IPS-20b (cell line): ENCODE results near the gene GSC2.
A peak's percentile ranks its signal among the peaks of the same experiment; 100 is the strongest.

Experiments
- H3K27ac ChIP-seq: one replicate; pipeline ENCODE4 v1.5.1; 2013; ENCODE audit warnings: low read length
- H3K27me3 ChIP-seq: 2 replicates; pipeline ENCODE4 v1.6.1; 2013; ENCODE audit warnings: mild to moderate bottlenecking, low read length, inconsistent platforms; ENCODE audit not compliant: insufficient read depth
- H3K36me3 ChIP-seq: 2 replicates; pipeline ENCODE4 v1.6.1; 2013; ENCODE audit warnings: low read depth, mild to moderate bottlenecking, inconsistent platforms, low read length, moderate library complexity; ENCODE audit not compliant: insufficient read depth
- H3K4me1 ChIP-seq: 2 replicates; pipeline ENCODE4 v1.6.1; 2013; ENCODE audit warnings: mild to moderate bottlenecking, control low read depth, inconsistent platforms, low read length, moderate library complexity; ENCODE audit not compliant: insufficient read depth
- H3K4me3 ChIP-seq: 2 replicates; pipeline ENCODE4 v1.5.1; 2013; ENCODE audit warnings: mild to moderate bottlenecking, low read length, inconsistent platforms
- H3K9ac ChIP-seq: 2 replicates; pipeline ENCODE4 v1.6.1; 2013; ENCODE audit warnings: low read depth, mild to moderate bottlenecking, inconsistent platforms, low read length, moderate library complexity
- H3K9me3 ChIP-seq: 2 replicates; pipeline ENCODE4 v1.6.1; 2013; ENCODE audit warnings: mild to moderate bottlenecking, low read depth, low read length, inconsistent platforms; ENCODE audit not compliant: insufficient read depth

GSC2 gene

DNA sequence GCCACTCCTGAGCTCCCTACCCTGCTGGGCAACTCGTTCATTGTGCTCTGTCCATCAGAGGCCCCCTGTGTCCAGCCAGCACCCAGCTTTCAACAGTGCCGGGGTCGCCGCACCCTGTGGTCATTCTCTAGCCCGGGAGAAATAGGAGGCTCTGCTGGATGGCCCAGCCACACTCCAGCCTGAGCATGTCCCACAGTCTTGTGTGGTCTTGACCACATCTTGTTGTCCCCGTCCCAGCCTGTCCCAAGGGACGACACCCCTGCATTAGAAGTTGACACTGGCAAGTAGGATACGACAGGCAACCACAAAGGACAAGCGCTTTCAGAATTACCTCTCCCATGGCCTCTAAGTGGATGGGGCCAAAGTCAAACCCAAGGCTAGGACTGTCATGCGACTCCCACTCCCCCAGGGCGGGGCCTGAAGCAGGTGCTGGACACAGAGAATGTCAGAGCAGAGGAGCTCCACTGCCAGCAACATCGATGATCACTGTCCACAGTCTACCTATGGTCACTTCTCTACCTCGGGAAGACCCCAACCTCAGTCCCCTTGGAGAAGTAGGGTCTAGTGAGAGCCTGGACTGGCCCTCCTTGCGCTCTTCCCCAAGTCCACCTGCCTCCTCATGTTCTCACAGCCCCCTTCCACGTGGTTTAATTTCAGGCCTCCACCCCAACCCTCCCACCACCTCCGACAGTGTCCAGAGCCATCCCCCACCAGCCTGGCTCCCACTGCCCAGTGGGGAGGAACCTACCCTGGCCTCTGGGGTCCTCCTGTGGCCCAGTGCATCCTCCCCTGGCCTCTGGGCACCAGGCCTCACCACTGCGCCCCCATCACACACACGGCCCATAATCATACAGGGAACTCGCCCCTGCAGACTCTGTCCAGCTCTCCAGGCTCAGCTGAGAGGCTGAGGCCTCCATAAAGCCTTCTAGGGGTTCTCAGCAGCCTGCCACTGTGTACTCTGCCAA, 23.5 kb downstream of the GSC2 start:
- Histone ChIP-seq H3K4me1 (no peaks in the 10 kb centered on the region; the same call in 1 of the 2 replicates), H3K27me3 (peaks cover 5% of the 10 kb centered on the region; the same call in 1 of the 2 replicates), H3K36me3 (no peaks in the 10 kb centered on the region), H3K9ac (no peak overlapping the region), H3K4me3 (no peak overlapping the region), H3K27ac (no peak overlapping the region), H3K9me3 (no peaks in the 10 kb centered on the region)

GRCh38 chr22:19125474-19126308, 24.4 kb downstream of the GSC2 start:
- Histone ChIP-seq H3K9ac (no peak overlapping the region), H3K27me3 (peaks cover 5% of the 10 kb centered on the region; the same call in 1 of the 2 replicates), H3K9me3 (no peaks in the 10 kb centered on the region), H3K27ac (no peak overlapping the region), H3K4me3 (no peak overlapping the region), H3K4me1 (peaks cover 5% of the 10 kb centered on the region; the same call in 1 of the 2 replicates), H3K36me3 (no peaks in the 10 kb centered on the region)

DNA sequence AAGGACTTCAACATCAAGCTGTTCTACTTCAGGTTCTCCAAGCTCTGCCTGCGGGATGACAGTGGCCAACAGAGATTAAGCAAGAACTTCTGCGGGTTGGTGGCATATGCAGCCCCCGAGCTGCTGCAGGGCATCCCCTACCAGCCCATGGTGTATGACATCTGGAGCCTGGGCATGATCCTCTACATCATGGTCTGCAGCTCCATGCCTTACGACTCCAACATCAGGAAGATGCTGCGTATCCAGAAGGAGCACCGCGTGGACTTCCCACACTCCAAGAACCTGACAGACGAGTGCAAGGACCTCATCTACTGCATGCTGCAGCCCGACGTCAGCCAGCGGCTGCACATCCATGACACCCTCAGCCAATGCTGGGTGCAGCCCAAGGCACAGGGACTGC, 25.1 kb downstream of the GSC2 start:
- no peak overlapping the region for H3K27ac ChIP-seq
- H3K36me3 ChIP-seq = no peaks in the 10 kb centered on the region
- no peaks in the 10 kb centered on the region for H3K9me3 ChIP-seq
- H3K4me3 ChIP-seq = no peak overlapping the region
- peaks cover 5% of the 10 kb centered on the region; the same call in 1 of the 2 replicates for H3K27me3 ChIP-seq
- H3K9ac ChIP-seq = no peak overlapping the region
- peaks cover 12% of the 10 kb centered on the region for H3K4me1 ChIP-seq

DNA sequence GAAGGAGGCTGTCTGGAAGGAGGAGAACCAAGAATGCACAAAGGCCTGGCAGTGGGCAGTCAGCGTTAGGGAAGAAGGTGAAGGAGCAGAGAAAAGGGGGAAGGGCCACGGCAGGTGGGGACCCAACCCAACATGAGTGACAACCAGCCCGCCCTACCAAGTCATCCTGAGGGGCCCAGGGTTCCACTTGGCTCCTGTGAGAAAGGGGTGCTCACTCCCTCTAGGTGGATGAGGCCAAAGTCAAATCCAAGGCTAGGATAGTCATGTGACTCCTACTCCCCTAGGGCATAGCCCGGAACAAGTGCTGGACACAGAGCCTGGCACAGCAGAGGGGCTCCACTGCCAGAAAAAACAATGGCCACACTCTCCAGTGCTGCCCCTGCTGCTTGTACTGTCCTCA, 25.7 kb downstream of the GSC2 start:
- H3K9me3 ChIP-seq = no peaks in the 10 kb centered on the region
- H3K36me3 ChIP-seq = no peaks in the 10 kb centered on the region

GRCh38 chr22:19123936-19124335, 26.2 kb downstream of the GSC2 start:
- H3K4me3 ChIP-seq = no peak overlapping the region
- no peak overlapping the region for H3K27ac ChIP-seq
- H3K4me1 ChIP-seq = peaks cover 12% of the 10 kb centered on the region
- peaks cover 5% of the 10 kb centered on the region; the same call in 1 of the 2 replicates for H3K27me3 ChIP-seq
- H3K36me3 ChIP-seq = 0 out of 2 replicates have a peak, but pooled peaks cover 2% of the 10 kb centered on the region
- no peaks in the 10 kb centered on the region for H3K9me3 ChIP-seq
- H3K9ac ChIP-seq = no peak overlapping the region

More for the DNA sequence above, 25.7 kb downstream of the GSC2 start:
- peaks cover 12% of the 10 kb centered on the region for H3K4me1 ChIP-seq
- H3K4me3 ChIP-seq = no peak overlapping the region
- no peak overlapping the region for H3K9ac ChIP-seq
- H3K27ac ChIP-seq = no peak overlapping the region
- H3K27me3 ChIP-seq = peaks cover 5% of the 10 kb centered on the region; the same call in 1 of the 2 replicates

DNA sequence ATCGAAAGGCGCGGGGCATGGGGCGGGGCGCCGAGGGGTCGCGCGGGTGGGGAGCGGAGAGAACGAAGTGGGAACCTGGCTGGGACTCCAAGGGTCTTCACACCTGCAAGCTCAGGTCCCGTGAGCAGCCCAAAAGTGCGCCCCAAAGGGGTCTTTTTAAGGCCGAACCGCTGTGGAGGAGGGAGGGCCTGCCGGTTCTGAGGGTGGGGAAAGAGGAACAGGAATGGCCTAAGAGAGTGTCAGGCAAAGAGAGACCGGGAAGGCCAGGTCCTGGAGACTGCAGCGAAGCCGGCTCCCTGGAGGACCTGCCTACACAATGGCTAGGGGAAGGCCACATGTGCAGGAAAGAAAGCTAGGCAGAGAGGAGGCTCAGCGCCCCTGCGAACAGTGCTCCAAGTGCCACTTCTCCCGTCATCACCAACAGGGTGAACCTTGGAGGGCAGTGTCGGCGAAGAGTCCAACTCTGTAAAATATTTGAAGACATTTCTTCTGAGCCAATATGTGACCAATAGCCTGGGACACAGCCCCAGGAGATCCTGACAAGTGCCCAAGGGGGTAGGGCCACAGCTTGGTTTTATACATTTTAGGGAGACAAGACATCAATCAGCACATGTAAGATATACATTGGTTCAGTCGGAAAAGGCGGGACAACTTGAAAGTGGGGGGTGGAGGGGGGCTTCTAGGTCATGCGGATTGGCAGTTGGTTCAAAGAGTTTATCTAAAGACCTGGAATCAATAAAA, 27.2 kb downstream of the GSC2 start:
- Histone ChIP-seq H3K27ac (peak overlapping the region; percentile 30), H3K9ac (peak overlapping the region; percentile 86; the same call in 1 of the 2 replicates), H3K4me3 (peak overlapping the region; percentile 83), H3K27me3 (peaks cover 5% of the 10 kb centered on the region; the same call in 1 of the 2 replicates), H3K9me3 (no peaks in the 10 kb centered on the region), H3K36me3 (0 out of 2 replicates have a peak, but pooled peaks cover 8% of the 10 kb centered on the region), H3K4me1 (peaks cover 12% of the 10 kb centered on the region)

DNA sequence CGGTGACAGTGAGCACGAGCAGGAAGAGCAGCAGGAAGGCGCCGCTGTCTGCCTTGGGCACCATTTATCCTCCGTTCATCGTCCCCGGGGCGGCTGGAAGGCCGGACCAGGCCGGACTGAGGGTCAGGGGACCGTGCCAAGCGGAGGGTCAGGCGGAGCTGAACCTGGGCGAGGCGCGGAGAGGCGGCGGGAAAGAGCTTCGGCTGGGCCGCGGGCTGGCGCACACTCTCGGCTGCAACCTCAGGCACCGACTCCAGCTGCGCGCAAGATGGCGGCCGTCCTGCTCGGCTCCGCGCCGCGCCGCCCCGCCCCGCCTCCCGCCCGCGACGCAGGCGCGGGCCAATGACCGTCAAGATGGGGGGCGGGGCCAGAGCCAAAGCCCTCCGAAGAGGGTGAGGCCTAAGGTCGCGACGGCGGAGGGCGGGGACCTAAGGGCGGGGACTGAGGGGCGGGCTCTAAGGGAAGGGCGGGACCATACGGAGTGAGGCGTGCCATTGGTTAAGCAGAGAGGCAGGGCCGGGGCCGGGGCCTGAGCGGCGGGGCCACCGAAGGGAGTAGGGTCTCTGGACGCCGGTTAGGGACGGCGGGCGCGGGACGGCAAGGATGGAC, 27.8 kb downstream of the GSC2 start, which contains the start of gene DGCR2:
Gene DGCR2, minus strand, starts transcription at position 270 of the 609 bp plus-strand sequence. Its CDS starts 206 bp downstream, at position 64.
- 0 out of 2 replicates have a peak, but pooled peaks cover 8% of the 10 kb centered on the region for H3K36me3 ChIP-seq
- H3K27me3 ChIP-seq = peaks cover 5% of the 10 kb centered on the region; the same call in 1 of the 2 replicates
- H3K9ac ChIP-seq = peak within 1 kb of the TSS; percentile 92
- peak within 1 kb of the TSS; percentile 96 for H3K4me3 ChIP-seq
- peaks cover 12% of the 10 kb centered on the region for H3K4me1 ChIP-seq
- peak within 1 kb of the TSS; percentile 30 for H3K27ac ChIP-seq
- no peaks in the 10 kb centered on the region for H3K9me3 ChIP-seq

GRCh38 chr22:19121631-19122142, 28.4 kb downstream of the GSC2 start:
- H3K36me3 ChIP-seq = 0 out of 2 replicates have a peak, but pooled peaks cover 8% of the 10 kb centered on the region
- peak overlapping the region; percentile 92 for H3K9ac ChIP-seq
- H3K27me3 ChIP-seq = peaks cover 5% of the 10 kb centered on the region; the same call in 1 of the 2 replicates
- peak overlapping the region; percentile 25 for H3K27ac ChIP-seq
- peak overlapping the region; percentile 96 for H3K4me3 ChIP-seq
- H3K4me1 ChIP-seq = peaks cover 12% of the 10 kb centered on the region
- no peaks in the 10 kb centered on the region for H3K9me3 ChIP-seq

DNA sequence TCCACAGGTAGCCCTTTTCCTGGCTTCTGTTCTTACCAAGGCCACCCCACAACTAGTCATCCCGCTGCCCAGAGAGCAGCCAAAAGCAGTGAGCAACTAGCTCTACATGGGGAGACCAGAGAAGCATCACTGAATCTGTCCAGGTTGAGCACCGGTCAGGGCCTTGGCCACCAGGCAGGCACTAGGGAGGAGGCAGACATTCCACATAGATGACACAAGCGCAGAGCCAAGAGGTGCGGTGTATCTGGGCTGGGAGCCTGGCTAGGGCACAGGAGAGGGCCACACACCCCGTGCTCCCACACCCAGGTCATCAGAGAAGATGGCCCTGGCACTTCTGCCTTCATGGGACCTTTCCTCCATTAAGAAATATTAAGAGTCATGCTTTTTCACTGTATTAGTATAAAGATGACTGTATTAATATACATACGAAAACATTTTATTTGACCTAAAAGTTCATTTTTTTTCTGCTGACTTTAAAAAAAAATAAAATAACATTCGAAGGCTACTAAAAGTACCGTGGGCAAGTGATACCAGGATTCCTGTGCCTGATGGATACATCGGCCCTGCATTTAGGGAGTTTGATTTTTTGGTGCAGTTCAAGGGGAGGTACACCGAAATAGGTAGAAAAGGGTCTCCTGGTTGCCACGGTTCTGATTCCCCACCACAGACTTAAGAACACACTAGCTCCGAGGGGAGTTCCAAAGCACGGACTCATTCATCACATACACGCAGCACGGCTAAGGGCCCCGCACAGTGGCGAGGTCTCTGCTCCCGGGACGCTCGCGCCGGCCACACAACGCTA, 29.1 kb downstream of the GSC2 start:
- Histone ChIP-seq H3K9me3 (no peaks in the 10 kb centered on the region), H3K9ac (peak overlapping the region; percentile 92), H3K4me1 (peaks cover 12% of the 10 kb centered on the region), H3K36me3 (0 out of 2 replicates have a peak, but pooled peaks cover 8% of the 10 kb centered on the region), H3K4me3 (peak overlapping the region; percentile 96), H3K27ac (no peak overlapping the region), H3K27me3 (peaks cover 5% of the 10 kb centered on the region; the same call in 1 of the 2 replicates)

GRCh38 chr22:19119949-19120348, 30.1 kb downstream of the GSC2 start:
- Histone ChIP-seq H3K27ac (no peak overlapping the region), H3K9ac (no peak overlapping the region), H3K4me1 (peaks cover 12% of the 10 kb centered on the region), H3K4me3 (no peak overlapping the region), H3K9me3 (no peaks in the 10 kb centered on the region), H3K36me3 (peaks cover 12% of the 10 kb centered on the region; the same call in 1 of the 2 replicates), H3K27me3 (peaks cover 5% of the 10 kb centered on the region; the same call in 1 of the 2 replicates)
